ENCODE data around the gene CUL5.
A peak's percentile ranks its signal among the peaks of the same experiment; 100 is the strongest.

Gene CUL5

GRCh38 chr11:108008656-108009496, at the start of gene CUL5:
TSS of gene CUL5 (plus strand) at chr11:108008898. CDS start at chr11:108009349, 451 bp downstream.
- peak within 1 kb of the TSS; percentile 86 for H3K4me3 ChIP-seq (ENCODE audit: low read depth, low read length)
- TF ChIP-seq CTCF (conservative IDR thresholded peaks at IDR 0.05; ENCODE audit: low read depth, low read length): peak; percentile 79

GRCh38 chr11:107961480-107961879, 47.2 kb upstream of the CUL5 start:
- H3K4me3 ChIP-seq (ENCODE audit: low read depth, low read length): no peak overlapping the region
- no peak for DNase-seq (ENCODE audit: low read depth)
- TF ChIP-seq CTCF (conservative IDR thresholded peaks at IDR 0.05; ENCODE audit: low read depth, low read length): no peak

More at GRCh38 chr11:108008656-108009496, at the start of gene CUL5:
- DNase-seq (ENCODE audit: low read depth): peak; percentile 93

GRCh38 chr11:107962181-107962580, 46.5 kb upstream of the CUL5 start:
- TF ChIP-seq CTCF (conservative IDR thresholded peaks at IDR 0.05; ENCODE audit: low read depth, low read length): no peak
- no peak overlapping the region for H3K4me3 ChIP-seq (ENCODE audit: low read depth, low read length)
- peak; percentile 54 for DNase-seq (ENCODE audit: low read depth)

GRCh38 chr11:107963091-107963490, 45.6 kb upstream of the CUL5 start:
- DNase-seq (ENCODE audit: low read depth): no peak
- no peak for TF ChIP-seq CTCF (conservative IDR thresholded peaks at IDR 0.05; ENCODE audit: low read depth, low read length)
- no peak overlapping the region for H3K4me3 ChIP-seq (ENCODE audit: low read depth, low read length)

- peak; percentile 15 for TF ChIP-seq CTCF (conservative IDR thresholded peaks at IDR 0.05; ENCODE audit: low read depth, low read length)
- no peak overlapping the region for H3K4me3 ChIP-seq (ENCODE audit: low read depth, low read length)
- peak; percentile 12 for DNase-seq (ENCODE audit: low read depth)
Observed at GRCh38 chr11:107969219-107969618, 39.5 kb upstream of the CUL5 start.

- no peak for TF ChIP-seq CTCF (conservative IDR thresholded peaks at IDR 0.05; ENCODE audit: low read depth, low read length)
- H3K4me3 ChIP-seq (ENCODE audit: low read depth, low read length): no peak overlapping the region
- no peak for DNase-seq (ENCODE audit: low read depth)
Observed at GRCh38 chr11:107970049-107970448, 38.6 kb upstream of the CUL5 start.

- TF ChIP-seq CTCF (conservative IDR thresholded peaks at IDR 0.05; ENCODE audit: low read depth, low read length): no peak
- H3K4me3 ChIP-seq (ENCODE audit: low read depth, low read length): no peak overlapping the region
- no peak for DNase-seq (ENCODE audit: low read depth)
Observed at GRCh38 chr11:107973641-107974040, 35.1 kb upstream of the CUL5 start.

All from choroid plexus epithelial cell (primary cell).